Osteocyte (in vitro differentiated cells): ENCODE data around the gene CYSLTR2. TPM values are rescaled to one million over a fixed set of nuclear protein-coding genes. Genes with fewer than 3 reads are reported as not detected.

Source experiments
- DNase-seq: peaks from one replicate; pipeline ENCODE4 v3.0.0; 2021; ENCODE audit warnings: mixed read lengths; ENCODE audit not compliant: unreplicated experiment; ENCODE audit errors: extremely low spot score
- H3K27ac Mint-ChIP-seq: one replicate; pipeline ENCODE4 v1.8.0; 2021; ENCODE audit warnings: mild to moderate bottlenecking, mixed read lengths; ENCODE audit not compliant: unreplicated experiment
- H3K27me3 Mint-ChIP-seq: one replicate; pipeline ENCODE4 v1.8.0; 2021; ENCODE audit warnings: mixed read lengths; ENCODE audit not compliant: unreplicated experiment
- H3K36me3 Mint-ChIP-seq: one replicate; pipeline ENCODE4 v1.8.0; 2021; ENCODE audit warnings: mixed read lengths; ENCODE audit not compliant: unreplicated experiment
- H3K4me1 Mint-ChIP-seq: one replicate; pipeline ENCODE4 v1.8.0; 2021; ENCODE audit warnings: mixed read lengths; ENCODE audit not compliant: unreplicated experiment
- H3K4me3 Mint-ChIP-seq: one replicate; pipeline ENCODE4 v1.8.0; 2021; ENCODE audit warnings: mild to moderate bottlenecking, moderate library complexity, mixed read lengths; ENCODE audit not compliant: unreplicated experiment
- H3K9me3 Mint-ChIP-seq: one replicate; pipeline ENCODE4 v1.8.0; 2021; ENCODE audit warnings: mixed read lengths; ENCODE audit not compliant: unreplicated experiment
- CTCF ChIP-seq: fragments of 200-600 bp; sonication (generic); IDR thresholded peaks from 2 replicates; pipeline ENCODE4 v1.5.0; 2021; ENCODE audit warnings: antibody characterized with exemption, mild to moderate bottlenecking, moderate library complexity
- total RNA-seq: library from RNA; stranded (reverse); gene quantifications from 2 replicates; pipeline ENCODE4 v1.2.1, GENCODE V29; 2021

Gene CYSLTR2
- total RNA-seq, 1 donor from 2014 or later = not detected

GRCh38 chr13:48710160-48710559 is 56.4 kb downstream of the CYSLTR2 start:
- H3K27ac Mint-ChIP-seq = no peak overlapping the region
- H3K4me1 Mint-ChIP-seq = no peaks in the 10 kb centered on the region
- peaks cover 23% of the 10 kb centered on the region for H3K9me3 Mint-ChIP-seq
- TF ChIP-seq CTCF = no peak
- H3K4me3 Mint-ChIP-seq = no peak overlapping the region
- H3K27me3 Mint-ChIP-seq = peaks cover 6% of the 10 kb centered on the region
- no peak for DNase-seq
- no peaks in the 10 kb centered on the region for H3K36me3 Mint-ChIP-seq

- no peak overlapping the region for H3K4me3 Mint-ChIP-seq
- no peak for DNase-seq
- peaks cover 6% of the 10 kb centered on the region for H3K36me3 Mint-ChIP-seq
- H3K4me1 Mint-ChIP-seq = no peaks in the 10 kb centered on the region
- H3K27ac Mint-ChIP-seq = no peak overlapping the region
- H3K27me3 Mint-ChIP-seq = peaks cover 6% of the 10 kb centered on the region
- no peak for TF ChIP-seq CTCF
- H3K9me3 Mint-ChIP-seq = peaks cover 36% of the 10 kb centered on the region
Measured at GRCh38 chr13:48712141-48712540, 58.4 kb downstream of the CYSLTR2 start.

GRCh38 chr13:48715977-48716376 is 62.2 kb downstream of the CYSLTR2 start:
- H3K36me3 Mint-ChIP-seq = peaks cover 6% of the 10 kb centered on the region
- peaks cover 36% of the 10 kb centered on the region for H3K9me3 Mint-ChIP-seq
- no peak for DNase-seq
- no peak overlapping the region for H3K27ac Mint-ChIP-seq
- peaks cover 4% of the 10 kb centered on the region for H3K27me3 Mint-ChIP-seq
- no peak for TF ChIP-seq CTCF
- H3K4me3 Mint-ChIP-seq = no peak overlapping the region
- no peaks in the 10 kb centered on the region for H3K4me1 Mint-ChIP-seq

GRCh38 chr13:48720621-48721020 is 66.9 kb downstream of the CYSLTR2 start:
- no peak for TF ChIP-seq CTCF
- Mint-ChIP-seq H3K27me3 (peaks cover 11% of the 10 kb centered on the region), H3K9me3 (peaks cover 22% of the 10 kb centered on the region), H3K27ac (no peak overlapping the region), H3K4me1 (no peaks in the 10 kb centered on the region), H3K4me3 (no peak overlapping the region), H3K36me3 (peaks cover 2% of the 10 kb centered on the region)
- no peak for DNase-seq

- H3K4me3 Mint-ChIP-seq = no peak overlapping the region
- H3K27me3 Mint-ChIP-seq = peaks cover 14% of the 10 kb centered on the region
- no peaks in the 10 kb centered on the region for H3K4me1 Mint-ChIP-seq
- peaks cover 4% of the 10 kb centered on the region for H3K9me3 Mint-ChIP-seq
- no peak for TF ChIP-seq CTCF
- no peaks in the 10 kb centered on the region for H3K36me3 Mint-ChIP-seq
- no peak overlapping the region for H3K27ac Mint-ChIP-seq
- no peak for DNase-seq
Measured at GRCh38 chr13:48723168-48723567, 69.4 kb downstream of the CYSLTR2 start.
